Activated gamma-delta T cell treated with anti-CD3 and anti-CD28 coated beads, Interleukin-2, amount 50 U/mL, for 16 hours (primary cell): ENCODE data around the gene KLHL2.
"Not testable (repeated sequence)": the region's sequence is repeated elsewhere in the genome, so short reads cannot be mapped to it uniquely, and the experiment has no call there.

ENCODE experiments used
- DNase-seq: peaks from one replicate; pipeline ENCODE4 v3.0.0-alpha.2; 2020; ENCODE audit warnings: low read depth

Gene KLHL2

DNA sequence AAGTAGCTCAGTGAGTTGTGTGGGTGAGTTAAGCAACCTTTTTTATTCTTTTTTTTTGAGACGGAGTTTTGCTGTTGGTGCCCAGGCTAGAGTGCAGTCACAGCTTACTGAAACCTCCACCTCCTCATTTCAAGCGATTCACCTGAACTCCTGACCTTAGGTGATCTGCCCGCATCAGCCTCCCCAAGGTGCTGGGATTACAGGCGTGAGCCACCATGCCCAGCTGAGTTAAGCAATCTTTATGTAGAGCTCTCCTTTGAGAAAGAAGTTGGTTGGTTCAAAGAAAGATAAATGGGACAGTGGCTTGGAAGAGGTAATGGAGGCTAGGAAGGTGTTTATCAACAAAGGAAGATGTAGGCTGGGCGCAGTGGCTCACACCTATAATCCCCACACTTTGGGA, 123.3 kb downstream of the KLHL2 start:
- no peak for DNase-seq

GRCh38 chr4:165331359-165331758, 124.0 kb downstream of the KLHL2 start:
- DNase-seq = no peak

GRCh38 chr4:165331823-165332222, 124.5 kb downstream of the KLHL2 start:
- DNase-seq = no peak

DNA sequence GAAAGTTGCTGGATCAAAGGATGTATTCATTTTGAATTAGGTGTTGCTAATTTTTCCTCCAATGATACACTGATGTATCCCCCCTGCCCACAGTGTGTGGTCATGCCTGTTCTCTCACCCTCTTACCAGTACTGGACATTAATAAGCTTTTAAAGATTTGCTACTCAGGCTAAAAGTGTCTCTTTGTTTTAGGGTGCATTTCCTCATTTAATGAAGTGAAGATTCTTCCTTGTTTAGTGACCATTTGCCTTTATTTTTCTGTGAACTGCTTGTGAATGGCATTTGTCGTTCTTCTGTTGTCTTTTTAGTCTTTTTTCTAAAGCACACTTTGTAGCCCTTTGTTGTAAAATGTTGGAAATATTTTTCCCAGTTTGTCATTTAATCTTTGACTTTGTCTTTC, 125.1 kb downstream of the KLHL2 start:
- no peak for DNase-seq

GRCh38 chr4:165335163-165335703, 127.9 kb downstream of the KLHL2 start:
- DNase-seq = no peak

DNA sequence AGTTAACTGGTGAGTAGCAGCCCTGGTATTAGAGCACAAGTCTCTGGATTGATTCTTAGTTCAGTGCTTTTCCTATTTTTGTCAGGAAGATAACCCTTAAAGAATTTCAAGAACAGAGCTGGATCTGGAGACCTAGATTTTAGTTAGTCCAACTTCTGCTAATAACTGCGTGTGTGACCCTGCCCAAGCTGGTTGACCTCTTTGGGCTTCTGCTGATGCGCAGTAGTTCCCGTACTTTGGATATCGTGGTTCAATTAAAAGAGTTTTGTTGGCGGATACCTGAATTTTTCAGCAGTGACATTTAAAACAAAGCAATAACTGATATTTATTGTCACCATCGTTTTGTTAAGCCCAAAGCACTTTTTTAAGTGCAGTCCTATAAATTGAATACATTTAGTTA, 129.4 kb downstream of the KLHL2 start:
- DNase-seq = no peak

GRCh38 chr4:165342340-165342739, 135.0 kb downstream of the KLHL2 start:
- DNase-seq = not testable (repeated sequence)

GRCh38 chr4:165343353-165344191, 136.2 kb downstream of the KLHL2 start:
- no peak for DNase-seq

GRCh38 chr4:165345666-165346417, 138.5 kb downstream of the KLHL2 start:
- DNase-seq = no peak

DNA sequence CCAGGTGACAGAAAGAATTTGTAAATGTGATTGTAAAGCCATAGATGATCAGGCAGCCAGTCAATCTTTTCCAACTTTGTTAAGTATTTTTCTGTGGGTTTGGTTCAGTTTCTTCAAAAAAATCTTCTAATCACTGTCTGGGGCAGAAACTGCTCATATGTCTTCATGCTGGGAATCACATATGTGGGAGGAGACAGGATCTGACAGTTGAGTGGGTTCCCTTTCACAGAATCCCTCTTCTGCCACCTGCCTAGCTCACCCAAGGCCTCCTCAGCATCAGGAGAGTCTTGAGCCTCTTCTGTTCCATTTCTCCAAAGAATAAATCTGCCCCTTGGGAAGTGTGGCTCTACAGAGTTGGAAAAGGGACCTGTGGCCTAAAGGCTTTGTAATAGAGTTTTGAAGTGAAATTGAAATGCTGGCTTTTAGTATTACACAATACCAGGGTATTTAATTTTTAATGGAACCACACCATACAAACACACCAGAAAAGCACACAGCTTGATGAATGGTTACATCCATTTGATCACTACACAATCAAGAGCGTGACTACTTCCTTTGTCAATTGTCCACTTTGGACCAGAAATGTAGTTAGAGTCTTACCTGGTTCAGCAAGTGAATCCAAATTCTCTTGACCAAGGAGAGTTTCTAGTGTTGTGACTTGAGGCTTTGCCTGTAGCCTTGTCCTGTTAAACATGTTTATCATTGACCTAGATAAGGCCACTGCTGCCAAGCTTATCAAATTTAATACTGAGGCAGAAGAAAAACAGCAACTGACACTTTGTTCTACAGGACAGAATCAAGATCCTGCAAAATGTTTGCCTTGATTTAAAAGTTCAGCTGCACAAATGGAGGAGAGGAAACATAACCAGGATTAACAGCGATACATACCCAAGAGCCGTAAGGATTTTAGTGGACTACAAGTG, 140.5 kb downstream of the KLHL2 start:
- DNase-seq = no peak

DNA sequence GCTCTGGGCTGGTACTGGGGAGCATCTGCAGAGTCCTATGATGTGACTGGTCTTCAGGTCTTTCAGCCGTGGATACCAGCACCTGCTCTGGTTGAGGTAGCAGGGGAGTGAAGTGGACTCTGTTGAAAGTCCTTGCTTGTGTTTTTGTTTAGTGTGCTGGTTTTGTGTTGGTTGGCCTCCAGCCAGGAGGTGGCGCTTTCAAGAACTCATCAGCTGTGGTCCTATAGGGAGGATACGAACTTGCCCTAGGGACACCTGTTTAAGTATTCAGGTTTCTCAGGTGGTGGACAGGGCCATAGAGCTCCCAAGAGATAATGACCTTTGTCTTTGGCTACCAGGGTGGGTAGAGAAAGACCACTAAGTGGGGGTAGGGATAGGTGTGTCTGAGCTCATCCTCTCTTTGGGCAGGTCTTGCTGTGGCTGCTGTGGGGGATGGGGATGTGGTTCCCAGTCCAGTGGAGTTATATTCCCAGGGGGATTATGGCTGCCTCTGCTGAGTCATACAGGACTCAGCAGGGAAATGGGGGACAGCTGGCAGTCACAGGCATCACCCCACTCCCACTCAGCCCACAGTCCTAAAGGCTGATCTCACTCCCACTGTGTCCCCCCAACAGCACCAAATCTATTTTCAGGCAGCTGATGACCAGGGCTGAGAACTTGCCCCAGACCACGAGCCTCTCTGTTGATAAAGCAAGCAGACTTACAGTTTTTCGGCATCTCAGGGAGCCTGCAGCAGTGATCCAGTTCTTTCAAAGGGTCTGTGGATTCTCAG, 144.2 kb downstream of the KLHL2 start:
- DNase-seq = no peak

GRCh38 chr4:165355900-165356300, 148.5 kb downstream of the KLHL2 start:
- no peak for DNase-seq

DNA sequence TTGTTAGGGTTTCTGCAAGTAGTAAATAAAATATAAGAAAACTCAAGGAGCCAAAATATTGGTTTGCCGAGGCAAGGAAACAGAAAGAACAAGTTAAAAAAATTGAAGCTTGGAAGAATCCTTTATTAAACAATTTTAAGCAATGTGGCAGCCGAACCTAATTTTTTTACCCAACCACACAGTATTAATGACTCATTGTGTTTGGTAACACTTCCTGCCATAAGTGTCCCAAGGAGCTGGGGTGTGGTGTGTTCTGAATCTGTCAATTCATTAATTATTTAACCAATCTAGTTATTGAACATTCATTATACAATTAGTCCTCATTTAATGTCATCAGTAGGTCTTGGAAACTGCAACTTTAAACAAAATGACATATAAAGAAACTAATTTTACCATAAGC, 152.1 kb downstream of the KLHL2 start:
- no peak for DNase-seq

- no peak for DNase-seq
Measured at GRCh38 chr4:165360041-165360695, 152.8 kb downstream of the KLHL2 start.

DNA sequence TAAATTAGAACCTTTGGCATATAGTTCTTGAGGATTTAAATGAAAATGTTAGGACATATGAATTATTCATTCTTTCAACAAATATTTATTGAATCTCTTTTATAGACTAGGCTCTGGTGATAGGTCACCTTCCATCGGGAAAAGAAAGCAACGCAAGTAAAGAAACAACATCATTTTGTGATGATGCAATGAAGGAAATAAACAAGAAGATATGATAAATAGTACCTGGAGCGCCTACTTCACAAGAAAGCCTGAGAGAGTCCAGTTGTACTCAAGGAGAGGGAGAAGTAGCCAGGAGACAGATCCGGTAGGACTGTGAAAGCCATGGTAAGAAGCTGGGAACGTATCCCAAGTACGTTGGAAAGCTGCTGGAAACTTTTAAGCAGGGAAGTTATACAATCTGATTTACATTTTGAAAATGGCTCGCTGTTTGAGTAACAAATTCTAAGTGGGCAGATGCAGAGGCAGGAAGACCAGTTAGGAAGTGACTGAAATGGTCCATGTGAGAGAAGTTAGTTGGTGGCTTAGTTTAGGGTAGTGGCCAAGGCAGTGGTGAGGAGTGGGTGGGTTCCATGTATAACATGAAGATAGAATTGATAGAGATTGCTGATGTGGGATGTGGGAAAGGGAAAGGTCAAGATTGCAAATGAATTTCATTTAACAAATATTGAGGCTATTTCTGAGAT, 153.8 kb downstream of the KLHL2 start:
- no peak for DNase-seq

DNA sequence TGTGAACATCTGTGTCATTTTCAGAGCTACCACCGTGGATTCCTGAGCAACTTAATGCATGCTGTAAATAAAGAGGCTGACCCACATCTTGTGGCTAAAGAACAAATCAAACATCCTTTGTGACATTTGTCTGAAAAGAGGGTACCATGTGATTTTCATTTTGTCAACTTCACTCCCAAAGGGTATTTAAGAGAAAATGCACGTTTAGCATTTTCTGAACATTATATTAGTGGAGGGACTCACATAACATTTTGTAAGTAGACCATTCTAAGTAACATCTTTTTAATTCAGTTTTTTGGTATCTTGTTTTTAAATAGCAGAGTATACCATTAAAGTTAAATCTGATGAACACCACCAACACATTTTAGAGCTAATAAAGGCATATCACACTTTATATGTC, 154.4 kb downstream of the KLHL2 start:
- DNase-seq = no peak

DNA sequence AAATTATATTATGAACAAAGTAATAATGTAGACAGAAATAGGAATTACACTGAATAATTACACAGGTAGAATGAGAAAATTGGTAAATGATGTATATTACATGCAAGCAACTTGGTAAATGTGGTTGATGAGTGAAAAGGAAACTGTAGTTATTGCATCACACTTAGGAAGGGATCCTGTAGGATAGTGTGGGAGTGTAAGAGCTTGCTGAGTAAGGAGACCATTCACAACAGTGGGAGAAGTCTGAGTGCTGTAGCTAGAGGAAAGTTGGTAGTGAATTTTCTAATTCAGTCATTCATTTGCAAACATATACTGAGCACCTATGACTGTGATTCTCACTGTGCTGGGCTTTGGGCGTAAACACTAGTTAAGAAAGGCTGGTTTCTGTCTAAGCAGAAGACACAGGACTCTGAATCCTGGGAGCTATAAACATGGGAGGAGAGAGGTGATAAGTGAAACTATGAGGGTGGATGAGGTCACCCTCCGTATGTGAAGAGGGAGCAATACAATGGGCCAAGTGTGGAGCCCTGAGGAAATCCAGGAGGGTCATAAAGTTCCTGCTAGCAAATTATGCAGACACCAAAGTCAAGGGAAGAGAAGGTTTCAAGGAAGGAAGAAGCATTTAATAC, 157.2 kb downstream of the KLHL2 start:
- no peak for DNase-seq

DNA sequence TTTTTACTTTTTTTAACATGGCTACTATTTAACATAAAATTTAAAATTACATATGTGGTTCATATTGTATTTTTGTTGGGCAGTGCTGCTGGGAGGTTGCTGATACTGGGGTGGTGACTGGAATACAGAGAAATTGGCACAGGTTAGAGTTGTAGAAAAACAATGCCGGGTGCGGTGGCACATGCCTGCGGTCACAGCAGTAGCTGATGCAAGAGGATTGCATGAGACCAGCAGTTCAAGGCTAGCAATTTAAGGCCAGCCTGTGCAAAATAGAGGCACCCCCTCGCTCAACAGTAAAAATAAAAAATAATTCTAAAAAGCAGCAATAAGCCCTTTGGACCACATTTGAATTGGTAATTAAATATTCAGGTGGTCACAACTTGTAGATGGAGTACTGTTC, 159.7 kb downstream of the KLHL2 start:
- DNase-seq = no peak

DNA sequence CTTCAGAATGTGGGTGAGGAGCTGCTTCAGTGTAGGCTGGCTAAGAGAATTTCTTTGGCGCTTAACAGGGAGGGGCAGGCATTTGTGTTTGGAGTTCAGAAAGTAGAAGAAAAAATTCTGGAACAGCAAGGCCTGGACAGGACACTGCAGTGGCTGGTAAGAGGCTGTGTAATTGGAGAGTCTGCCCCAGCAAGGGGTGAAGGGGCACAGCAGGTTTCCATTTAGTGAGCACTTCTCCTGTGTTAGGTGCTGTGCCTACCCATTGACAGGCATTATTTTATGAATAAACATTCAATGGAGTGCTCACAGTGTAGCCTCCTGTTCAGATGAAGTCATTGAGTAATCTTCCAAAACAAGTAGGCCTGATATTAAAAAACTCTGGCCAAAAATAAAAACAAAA, 160.8 kb downstream of the KLHL2 start:
- no peak for DNase-seq

DNA sequence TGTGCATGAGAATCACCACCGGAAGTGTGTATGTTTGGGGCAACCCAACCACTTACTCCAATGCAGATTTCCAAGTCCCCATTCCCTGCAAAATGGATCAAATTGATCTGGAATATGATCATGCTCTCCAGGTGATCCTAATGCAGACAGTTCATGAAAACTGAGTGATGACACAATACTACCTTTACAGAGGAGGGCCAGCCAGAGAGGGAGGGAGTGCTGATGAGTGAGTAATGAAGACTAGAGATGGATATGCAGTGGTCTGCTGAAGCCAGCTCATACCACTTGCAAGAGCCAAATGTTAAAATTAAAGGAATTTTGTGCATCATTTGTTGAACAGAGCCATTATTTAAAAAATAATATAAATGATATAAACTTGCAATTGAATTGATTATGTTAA, 161.2 kb downstream of the KLHL2 start:
- no peak for DNase-seq
